GM19397 (cell line): ENCODE data around the gene UMODL1.

Experiments used
- ATAC-seq: cut with Tn5 transposase; IDR thresholded peaks from one replicate; pipeline ENCODE4 v1.9.1; 2021; ENCODE audit warnings: mild to moderate bottlenecking, moderate library complexity; ENCODE audit not compliant: unreplicated experiment

Gene UMODL1

GRCh38 chr21:42038393-42038792 is 32.7 kb upstream of the UMODL1 start:
- ATAC-seq, result no peak

- no peak for ATAC-seq
These were observed 32.2 kb upstream of the UMODL1 start for GRCh38 chr21:42038826-42039425.

- ATAC-seq, result no peak
These were observed 31.6 kb upstream of the UMODL1 start for GRCh38 chr21:42039470-42039901.

GRCh38 chr21:42039911-42040351 is 31.2 kb upstream of the UMODL1 start:
- ATAC-seq, result no peak

GRCh38 chr21:42040411-42041180 is 30.5 kb upstream of the UMODL1 start:
- no peak for ATAC-seq

- ATAC-seq, result no peak
These were observed 29.9 kb upstream of the UMODL1 start for GRCh38 chr21:42041246-42041645.

GRCh38 chr21:42041711-42042110 is 29.4 kb upstream of the UMODL1 start:
- no peak for ATAC-seq

- ATAC-seq, result no peak
These were observed 28.5 kb upstream of the UMODL1 start for GRCh38 chr21:42042651-42043050.

- ATAC-seq, result no peak
These were observed 27.8 kb upstream of the UMODL1 start for GRCh38 chr21:42043201-42043895.

- no peak for ATAC-seq
These were observed 27.2 kb upstream of the UMODL1 start for GRCh38 chr21:42043961-42044360.

- ATAC-seq, result no peak
These were observed 26.1 kb upstream of the UMODL1 start for GRCh38 chr21:42044871-42045495.

GRCh38 chr21:42047821-42048613 is 23.1 kb upstream of the UMODL1 start:
- no peak for ATAC-seq

- no peak for ATAC-seq
These were observed 22.1 kb upstream of the UMODL1 start for GRCh38 chr21:42048870-42049577.

- no peak for ATAC-seq
These were observed 21.3 kb upstream of the UMODL1 start for GRCh38 chr21:42049578-42050430.

- no peak for ATAC-seq
These were observed 19.3 kb upstream of the UMODL1 start for GRCh38 chr21:42051788-42052187.

- ATAC-seq, result no peak
These were observed 15.7 kb upstream of the UMODL1 start for GRCh38 chr21:42055425-42055824.

GRCh38 chr21:42056468-42056867 is 14.6 kb upstream of the UMODL1 start:
- no peak for ATAC-seq

- ATAC-seq, result no peak
These were observed 14.0 kb upstream of the UMODL1 start for GRCh38 chr21:42056996-42057689.
